ENCODE data around the gene ZNF564. TPM values are rescaled to one million over a fixed set of nuclear protein-coding genes. Genes with fewer than 3 reads are reported as not detected.
"Not testable (repeated sequence)": the region's sequence is repeated elsewhere in the genome, so short reads cannot be mapped to it uniquely, and the experiment has no call there.

The ZNF564 gene
- 2.0 and 6.4 TPM in 2 replicates for total RNA-seq (2014; rRNA removed; shearing (Covaris generic); ENCODE audit: low replicate concordance)

GRCh38 chr19:12551060-12551832, at the start of gene ZNF564:
TSS of gene ZNF564 (minus strand) at chr19:12551482. CDS start at chr19:12551332, 150 bp downstream.
- H3K27me3 ChIP-seq: no peaks in the 10 kb centered on the region
- DNase-seq: peak; percentile 99
- H3K9me3 ChIP-seq: peaks cover 23% of the 10 kb centered on the region
- H3K36me3 ChIP-seq: peaks cover 38% of the 10 kb centered on the region
- H3K4me3 ChIP-seq: peak within 1 kb of the TSS; percentile 82

- Histone ChIP-seq H3K4me3 (no peak overlapping the region), H3K36me3 (peaks cover 11% of the 10 kb centered on the region)
These were observed 46.3 kb upstream of the ZNF564 start for GRCh38 chr19:12597594-12597993.

GRCh38 chr19:12596927-12597548, 45.8 kb upstream of the ZNF564 start:
- Histone ChIP-seq H3K9me3 (no peaks in the 10 kb centered on the region), H3K27me3 (no peaks in the 10 kb centered on the region), H3K4me3 (no peak overlapping the region), H3K36me3 (peaks cover 11% of the 10 kb centered on the region)
- DNase-seq: no peak

More at GRCh38 chr19:12597594-12597993, 46.3 kb upstream of the ZNF564 start:
- DNase-seq: no peak
- Histone ChIP-seq H3K27me3 (no peaks in the 10 kb centered on the region), H3K9me3 (no peaks in the 10 kb centered on the region)

GRCh38 chr19:12596485-12596884, 45.2 kb upstream of the ZNF564 start:
- H3K36me3 ChIP-seq: peaks cover 11% of the 10 kb centered on the region
- no peaks in the 10 kb centered on the region for H3K27me3 ChIP-seq
- H3K9me3 ChIP-seq: no peaks in the 10 kb centered on the region
- H3K4me3 ChIP-seq: no peak overlapping the region
- DNase-seq: no peak

- H3K36me3 ChIP-seq: peaks cover 62% of the 10 kb centered on the region
- no peak overlapping the region for H3K4me3 ChIP-seq
- no peaks in the 10 kb centered on the region for H3K27me3 ChIP-seq
- peaks cover 50% of the 10 kb centered on the region for H3K9me3 ChIP-seq
- DNase-seq: no peak
These were observed 29.8 kb upstream of the ZNF564 start for GRCh38 chr19:12581100-12581499.

GRCh38 chr19:12580180-12580694, 29.0 kb upstream of the ZNF564 start:
- H3K9me3 ChIP-seq: peaks cover 47% of the 10 kb centered on the region
- peaks cover 62% of the 10 kb centered on the region for H3K36me3 ChIP-seq
- H3K4me3 ChIP-seq: no peak overlapping the region
- no peaks in the 10 kb centered on the region for H3K27me3 ChIP-seq
- peak; percentile 14 for DNase-seq

- H3K9me3 ChIP-seq: peaks cover 48% of the 10 kb centered on the region
- H3K36me3 ChIP-seq: peaks cover 65% of the 10 kb centered on the region
- H3K4me3 ChIP-seq: no peak overlapping the region
- no peak for DNase-seq
- no peaks in the 10 kb centered on the region for H3K27me3 ChIP-seq
These were observed 27.4 kb upstream of the ZNF564 start for GRCh38 chr19:12578641-12579040.

- no peak overlapping the region for H3K4me3 ChIP-seq
- no peak for DNase-seq
- H3K27me3 ChIP-seq: no peaks in the 10 kb centered on the region
- H3K9me3 ChIP-seq: peaks cover 7% of the 10 kb centered on the region
- peaks cover 23% of the 10 kb centered on the region for H3K36me3 ChIP-seq
These were observed 22.8 kb upstream of the ZNF564 start for GRCh38 chr19:12574036-12574435.

GRCh38 chr19:12567951-12568350, 16.7 kb upstream of the ZNF564 start:
- H3K9me3 ChIP-seq: no peaks in the 10 kb centered on the region
- no peaks in the 10 kb centered on the region for H3K27me3 ChIP-seq
- H3K4me3 ChIP-seq: no peak overlapping the region
- no peak for DNase-seq
- H3K36me3 ChIP-seq: no peaks in the 10 kb centered on the region

GRCh38 chr19:12566380-12566779, 15.1 kb upstream of the ZNF564 start:
- H3K27me3 ChIP-seq, DNase-seq: not testable (repeated sequence)

GRCh38 chr19:12564016-12564664, 12.9 kb upstream of the ZNF564 start:
- Histone ChIP-seq H3K9me3 (no peaks in the 10 kb centered on the region), H3K4me3 (no peak overlapping the region), H3K36me3 (no peaks in the 10 kb centered on the region), H3K27me3 (no peaks in the 10 kb centered on the region)
- DNase-seq: peak; percentile 87

More at GRCh38 chr19:12566380-12566779, 15.1 kb upstream of the ZNF564 start:
- H3K9me3 ChIP-seq, H3K4me3 ChIP-seq, H3K36me3 ChIP-seq: not testable (repeated sequence)

GRCh38 chr19:12555456-12555930, 4.2 kb upstream of the ZNF564 start:
- DNase-seq: no peak
- Histone ChIP-seq H3K9me3 (no peaks in the 10 kb centered on the region), H3K36me3 (no peaks in the 10 kb centered on the region), H3K4me3 (no peak overlapping the region), H3K27me3 (no peaks in the 10 kb centered on the region)

- DNase-seq: no peak
- Histone ChIP-seq H3K27me3 (no peaks in the 10 kb centered on the region), H3K36me3 (peaks cover 67% of the 10 kb centered on the region), H3K4me3 (no peak overlapping the region), H3K9me3 (peaks cover 52% of the 10 kb centered on the region)
These were observed 4.4 kb downstream of the ZNF564 start for GRCh38 chr19:12546903-12547302.

- Histone ChIP-seq H3K4me3 (no peak overlapping the region), H3K36me3 (peaks cover 74% of the 10 kb centered on the region), H3K9me3 (peaks cover 59% of the 10 kb centered on the region), H3K27me3 (no peaks in the 10 kb centered on the region)
- no peak for DNase-seq
These were observed 5.2 kb downstream of the ZNF564 start for GRCh38 chr19:12546068-12546467.

GRCh38 chr19:12545267-12545666, 6.0 kb downstream of the ZNF564 start:
- Histone ChIP-seq H3K9me3 (peaks cover 63% of the 10 kb centered on the region), H3K36me3 (peaks cover 80% of the 10 kb centered on the region)
- DNase-seq: no peak

GRCh38 chr19:12544401-12544876, 6.8 kb downstream of the ZNF564 start:
- Histone ChIP-seq H3K36me3 (peaks cover 80% of the 10 kb centered on the region), H3K27me3 (no peaks in the 10 kb centered on the region), H3K4me3 (no peak overlapping the region), H3K9me3 (peaks cover 65% of the 10 kb centered on the region)
- DNase-seq: no peak

More at GRCh38 chr19:12545267-12545666, 6.0 kb downstream of the ZNF564 start:
- Histone ChIP-seq H3K27me3 (no peaks in the 10 kb centered on the region), H3K4me3 (no peak overlapping the region)

GRCh38 chr19:12543855-12544254, 7.4 kb downstream of the ZNF564 start:
- no peak for DNase-seq
- H3K9me3 ChIP-seq: peaks cover 65% of the 10 kb centered on the region
- H3K4me3 ChIP-seq: no peak overlapping the region
- H3K36me3 ChIP-seq: peaks cover 80% of the 10 kb centered on the region
- H3K27me3 ChIP-seq: no peaks in the 10 kb centered on the region
